ENCODE measurements around the gene RHBDD1. TPM values are rescaled to one million over a fixed set of nuclear protein-coding genes. Genes with fewer than 3 reads are reported as not detected.

The RHBDD1 gene
- polyA plus RNA-seq, 1 donor from 2014 or later, result 5.4 TPM

DNA sequence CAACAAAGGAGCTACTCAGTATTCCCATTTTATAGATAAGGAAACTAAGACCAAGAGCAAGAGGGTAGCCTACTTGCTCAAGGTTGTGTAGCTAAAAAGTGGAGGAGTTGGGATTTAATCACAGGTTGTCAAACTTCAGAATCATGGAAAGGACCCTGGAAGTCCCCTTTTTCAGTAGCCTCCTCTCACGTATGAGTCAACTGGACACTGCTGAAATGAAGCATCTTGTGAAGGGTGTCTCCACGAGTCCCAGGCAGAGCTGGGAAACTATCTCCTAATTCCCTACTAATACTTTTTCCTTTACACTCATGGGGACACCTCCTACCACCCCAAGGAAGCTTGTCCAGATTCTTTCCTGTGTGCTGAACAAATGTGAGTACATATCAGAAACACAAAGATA lies 155.8 kb downstream of the RHBDD1 start:
- H3K79me2 ChIP-seq (replicated peaks; ENCODE audit: insufficient read depth, low read length), result no peaks in the 10 kb centered on the region
- TF ChIP-seq EP300 (conservative IDR thresholded peaks at IDR 0.05; ENCODE audit: poor library complexity, severe bottlenecking) (no peak), TAF1 (IDR thresholded peaks at IDR 0.05; ENCODE audit: low read depth) (no peak), RAD21 (conservative IDR thresholded peaks at IDR 0.05) (no peak), SMC3 (conservative IDR thresholded peaks at IDR 0.05; ENCODE audit: poor library complexity) (no peak), EZH2 (IDR thresholded peaks at IDR 0.05; ENCODE audit: borderline replicate concordance, insufficient read depth, low read length, poor library complexity, severe bottlenecking) (no peak), MXI1 (conservative IDR thresholded peaks at IDR 0.05; ENCODE audit: poor library complexity, severe bottlenecking) (no peak), POLR2AphosphoS5 (IDR thresholded peaks at IDR 0.05) (no peak)
- TF ChIP-seq, protein P1, sequence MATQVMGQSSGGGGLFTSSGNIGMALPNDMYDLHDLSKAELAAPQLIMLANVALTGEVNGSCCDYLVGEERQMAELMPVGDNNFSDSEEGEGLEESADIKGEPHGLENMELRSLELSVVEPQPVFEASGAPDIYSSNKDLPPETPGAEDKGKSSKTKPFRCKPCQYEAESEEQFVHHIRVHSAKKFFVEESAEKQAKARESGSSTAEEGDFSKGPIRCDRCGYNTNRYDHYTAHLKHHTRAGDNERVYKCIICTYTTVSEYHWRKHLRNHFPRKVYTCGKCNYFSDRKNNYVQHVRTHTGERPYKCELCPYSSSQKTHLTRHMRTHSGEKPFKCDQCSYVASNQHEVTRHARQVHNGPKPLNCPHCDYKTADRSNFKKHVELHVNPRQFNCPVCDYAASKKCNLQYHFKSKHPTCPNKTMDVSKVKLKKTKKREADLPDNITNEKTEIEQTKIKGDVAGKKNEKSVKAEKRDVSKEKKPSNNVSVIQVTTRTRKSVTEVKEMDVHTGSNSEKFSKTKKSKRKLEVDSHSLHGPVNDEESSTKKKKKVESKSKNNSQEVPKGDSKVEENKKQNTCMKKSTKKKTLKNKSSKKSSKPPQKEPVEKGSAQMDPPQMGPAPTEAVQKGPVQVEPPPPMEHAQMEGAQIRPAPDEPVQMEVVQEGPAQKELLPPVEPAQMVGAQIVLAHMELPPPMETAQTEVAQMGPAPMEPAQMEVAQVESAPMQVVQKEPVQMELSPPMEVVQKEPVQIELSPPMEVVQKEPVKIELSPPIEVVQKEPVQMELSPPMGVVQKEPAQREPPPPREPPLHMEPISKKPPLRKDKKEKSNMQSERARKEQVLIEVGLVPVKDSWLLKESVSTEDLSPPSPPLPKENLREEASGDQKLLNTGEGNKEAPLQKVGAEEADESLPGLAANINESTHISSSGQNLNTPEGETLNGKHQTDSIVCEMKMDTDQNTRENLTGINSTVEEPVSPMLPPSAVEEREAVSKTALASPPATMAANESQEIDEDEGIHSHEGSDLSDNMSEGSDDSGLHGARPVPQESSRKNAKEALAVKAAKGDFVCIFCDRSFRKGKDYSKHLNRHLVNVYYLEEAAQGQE (IDR thresholded peaks at IDR 0.05; ENCODE audit: borderline replicate concordance), result no peak
- TF ChIP-seq, protein P2, sequence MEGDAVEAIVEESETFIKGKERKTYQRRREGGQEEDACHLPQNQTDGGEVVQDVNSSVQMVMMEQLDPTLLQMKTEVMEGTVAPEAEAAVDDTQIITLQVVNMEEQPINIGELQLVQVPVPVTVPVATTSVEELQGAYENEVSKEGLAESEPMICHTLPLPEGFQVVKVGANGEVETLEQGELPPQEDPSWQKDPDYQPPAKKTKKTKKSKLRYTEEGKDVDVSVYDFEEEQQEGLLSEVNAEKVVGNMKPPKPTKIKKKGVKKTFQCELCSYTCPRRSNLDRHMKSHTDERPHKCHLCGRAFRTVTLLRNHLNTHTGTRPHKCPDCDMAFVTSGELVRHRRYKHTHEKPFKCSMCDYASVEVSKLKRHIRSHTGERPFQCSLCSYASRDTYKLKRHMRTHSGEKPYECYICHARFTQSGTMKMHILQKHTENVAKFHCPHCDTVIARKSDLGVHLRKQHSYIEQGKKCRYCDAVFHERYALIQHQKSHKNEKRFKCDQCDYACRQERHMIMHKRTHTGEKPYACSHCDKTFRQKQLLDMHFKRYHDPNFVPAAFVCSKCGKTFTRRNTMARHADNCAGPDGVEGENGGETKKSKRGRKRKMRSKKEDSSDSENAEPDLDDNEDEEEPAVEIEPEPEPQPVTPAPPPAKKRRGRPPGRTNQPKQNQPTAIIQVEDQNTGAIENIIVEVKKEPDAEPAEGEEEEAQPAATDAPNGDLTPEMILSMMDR (IDR thresholded peaks at IDR 0.05; ENCODE audit: poor library complexity, severe bottlenecking), result no peak
- H3K27ac ChIP-seq (ENCODE audit: low read length), result no peak overlapping the region
- H2AFZ ChIP-seq (ENCODE audit: low read depth, low read length), result no peak overlapping the region
- H3K36me3 ChIP-seq (ENCODE audit: insufficient read depth, low read length), result no peaks in the 10 kb centered on the region
- H3K9me2 ChIP-seq (ENCODE audit: insufficient read depth, low read length), result no peaks in the 10 kb centered on the region
- no peaks in the 10 kb centered on the region for H3K27me3 ChIP-seq (ENCODE audit: insufficient read depth, low read depth, low read length)
- H3F3A ChIP-seq (ENCODE audit: insufficient read depth, low read length, poor library complexity, severe bottlenecking), result no peaks in the 10 kb centered on the region
- H3K4me3 ChIP-seq (ENCODE audit: low read length), result no peak overlapping the region
- H3K9ac ChIP-seq (ENCODE audit: low read length), result no peak overlapping the region
- H3K4me2 ChIP-seq (ENCODE audit: low read length), result no peak overlapping the region
- H3K9me3 ChIP-seq (ENCODE audit: low read length), result no peaks in the 10 kb centered on the region
- no peaks in the 10 kb centered on the region for H4K20me1 ChIP-seq (ENCODE audit: insufficient read depth)

DNA sequence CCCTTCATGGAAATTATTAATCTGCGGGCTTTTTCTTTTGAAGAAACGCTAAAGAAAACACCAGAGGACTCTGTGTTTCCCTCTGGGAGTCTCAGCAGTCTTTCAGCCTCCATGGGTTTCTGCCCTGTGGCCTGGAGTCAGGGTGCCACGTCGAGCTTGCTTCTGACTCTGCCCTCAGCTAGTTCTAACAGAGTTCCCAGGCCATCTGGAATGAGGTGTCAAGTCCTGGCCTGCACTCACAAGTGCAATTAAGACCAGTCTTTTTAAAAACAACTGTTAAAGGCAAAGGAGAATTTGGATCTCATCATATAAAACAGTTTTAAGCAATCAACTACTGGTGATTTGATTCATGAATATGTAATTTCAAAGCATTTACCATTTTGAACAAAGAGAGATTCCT lies 157.3 kb downstream of the RHBDD1 start:
- no peak for TF ChIP-seq POLR2AphosphoS5 (IDR thresholded peaks at IDR 0.05)
- TF ChIP-seq EZH2 (IDR thresholded peaks at IDR 0.05; ENCODE audit: borderline replicate concordance, insufficient read depth, low read length, poor library complexity, severe bottlenecking), result no peak
- TF ChIP-seq MXI1 (conservative IDR thresholded peaks at IDR 0.05; ENCODE audit: poor library complexity, severe bottlenecking), result no peak
- TF ChIP-seq, protein P1 (IDR thresholded peaks at IDR 0.05; ENCODE audit: borderline replicate concordance), result no peak
- TF ChIP-seq, protein P2 (IDR thresholded peaks at IDR 0.05; ENCODE audit: poor library complexity, severe bottlenecking), result no peak
- TF ChIP-seq SMC3 (conservative IDR thresholded peaks at IDR 0.05; ENCODE audit: poor library complexity), result no peak
- TF ChIP-seq TAF1 (IDR thresholded peaks at IDR 0.05; ENCODE audit: low read depth), result no peak
- no peak for TF ChIP-seq RAD21 (conservative IDR thresholded peaks at IDR 0.05)
- no peak for TF ChIP-seq EP300 (conservative IDR thresholded peaks at IDR 0.05; ENCODE audit: poor library complexity, severe bottlenecking)
- Histone ChIP-seq H3K27ac (ENCODE audit: low read length) (no peak overlapping the region), H3F3A (ENCODE audit: insufficient read depth, low read length, poor library complexity, severe bottlenecking) (no peaks in the 10 kb centered on the region)

More for the DNA sequence above, 157.3 kb downstream of the RHBDD1 start:
- H2AFZ ChIP-seq (ENCODE audit: low read depth, low read length), result no peak overlapping the region
- no peaks in the 10 kb centered on the region for H3K27me3 ChIP-seq (ENCODE audit: insufficient read depth, low read depth, low read length)
- H3K9me3 ChIP-seq (ENCODE audit: low read length), result no peaks in the 10 kb centered on the region
- no peaks in the 10 kb centered on the region for H3K36me3 ChIP-seq (ENCODE audit: insufficient read depth, low read length)
- no peaks in the 10 kb centered on the region for H3K9me2 ChIP-seq (ENCODE audit: insufficient read depth, low read length)
- no peaks in the 10 kb centered on the region for H3K79me2 ChIP-seq (replicated peaks; ENCODE audit: insufficient read depth, low read length)
- H4K20me1 ChIP-seq (ENCODE audit: insufficient read depth), result no peaks in the 10 kb centered on the region
- no peak overlapping the region for H3K4me3 ChIP-seq (ENCODE audit: low read length)
- no peak overlapping the region for H3K4me2 ChIP-seq (ENCODE audit: low read length)
- no peak overlapping the region for H3K9ac ChIP-seq (ENCODE audit: low read length)
